ENCODE data around the gene MRGPRX4.
A peak's percentile ranks its signal among the peaks of the same experiment; 100 is the strongest.
"Not testable (repeated sequence)": the region's sequence is repeated elsewhere in the genome, so short reads cannot be mapped to it uniquely, and the experiment has no call there.

Gene MRGPRX4

GRCh38 chr11:18191376-18191775 is 18.7 kb downstream of the MRGPRX4 start:
- TF ChIP-seq, protein P1, sequence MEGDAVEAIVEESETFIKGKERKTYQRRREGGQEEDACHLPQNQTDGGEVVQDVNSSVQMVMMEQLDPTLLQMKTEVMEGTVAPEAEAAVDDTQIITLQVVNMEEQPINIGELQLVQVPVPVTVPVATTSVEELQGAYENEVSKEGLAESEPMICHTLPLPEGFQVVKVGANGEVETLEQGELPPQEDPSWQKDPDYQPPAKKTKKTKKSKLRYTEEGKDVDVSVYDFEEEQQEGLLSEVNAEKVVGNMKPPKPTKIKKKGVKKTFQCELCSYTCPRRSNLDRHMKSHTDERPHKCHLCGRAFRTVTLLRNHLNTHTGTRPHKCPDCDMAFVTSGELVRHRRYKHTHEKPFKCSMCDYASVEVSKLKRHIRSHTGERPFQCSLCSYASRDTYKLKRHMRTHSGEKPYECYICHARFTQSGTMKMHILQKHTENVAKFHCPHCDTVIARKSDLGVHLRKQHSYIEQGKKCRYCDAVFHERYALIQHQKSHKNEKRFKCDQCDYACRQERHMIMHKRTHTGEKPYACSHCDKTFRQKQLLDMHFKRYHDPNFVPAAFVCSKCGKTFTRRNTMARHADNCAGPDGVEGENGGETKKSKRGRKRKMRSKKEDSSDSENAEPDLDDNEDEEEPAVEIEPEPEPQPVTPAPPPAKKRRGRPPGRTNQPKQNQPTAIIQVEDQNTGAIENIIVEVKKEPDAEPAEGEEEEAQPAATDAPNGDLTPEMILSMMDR (IDR thresholded peaks at IDR 0.05; ENCODE audit: extremely low read depth, missing control alignments), result no peak

GRCh38 chr11:18193010-18193409 is 20.4 kb downstream of the MRGPRX4 start:
- peak; percentile 42 for DNase-seq (ENCODE audit: low spot score)
- TF ChIP-seq, protein P1 (IDR thresholded peaks at IDR 0.05; ENCODE audit: extremely low read depth, missing control alignments), result no peak

More at GRCh38 chr11:18191376-18191775, 18.7 kb downstream of the MRGPRX4 start:
- no peak for DNase-seq (ENCODE audit: low spot score)

DNA sequence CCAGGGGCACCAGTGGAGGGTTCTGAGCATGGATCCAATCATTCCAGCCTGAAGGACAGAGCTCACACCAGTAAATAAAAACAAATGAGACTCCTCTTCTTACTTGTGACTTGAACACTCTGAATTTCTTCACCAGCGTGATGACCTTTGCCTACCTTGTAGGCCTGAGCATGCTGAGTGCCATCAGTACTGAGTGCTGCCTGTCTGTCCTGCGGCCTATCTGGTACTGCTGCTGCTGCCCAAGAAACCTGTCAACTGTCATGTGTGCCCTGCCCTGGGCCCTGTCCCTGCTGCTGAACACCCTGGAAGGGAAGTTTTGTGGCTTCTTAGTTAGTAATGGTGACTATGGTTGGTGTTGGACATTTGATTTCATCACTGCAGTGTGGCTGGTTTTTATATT is 23.9 kb downstream of the MRGPRX4 start:
- TF ChIP-seq, protein P1 (IDR thresholded peaks at IDR 0.05; ENCODE audit: extremely low read depth, missing control alignments), result no peak
- DNase-seq (ENCODE audit: low spot score), result no peak

- DNase-seq (ENCODE audit: low spot score), result not testable (repeated sequence)
Observed at GRCh38 chr11:18197738-18198137, 25.1 kb downstream of the MRGPRX4 start.

- TF ChIP-seq, protein P1 (IDR thresholded peaks at IDR 0.05; ENCODE audit: extremely low read depth, missing control alignments), result peak; percentile 17
- DNase-seq (ENCODE audit: low spot score), result peak; percentile 71
Observed at GRCh38 chr11:18203723-18204122, 31.1 kb downstream of the MRGPRX4 start.

- TF ChIP-seq, protein P1 (IDR thresholded peaks at IDR 0.05; ENCODE audit: extremely low read depth, missing control alignments), result no peak
- no peak for DNase-seq (ENCODE audit: low spot score)
Observed at GRCh38 chr11:18204220-18204619, 31.6 kb downstream of the MRGPRX4 start.

DNA sequence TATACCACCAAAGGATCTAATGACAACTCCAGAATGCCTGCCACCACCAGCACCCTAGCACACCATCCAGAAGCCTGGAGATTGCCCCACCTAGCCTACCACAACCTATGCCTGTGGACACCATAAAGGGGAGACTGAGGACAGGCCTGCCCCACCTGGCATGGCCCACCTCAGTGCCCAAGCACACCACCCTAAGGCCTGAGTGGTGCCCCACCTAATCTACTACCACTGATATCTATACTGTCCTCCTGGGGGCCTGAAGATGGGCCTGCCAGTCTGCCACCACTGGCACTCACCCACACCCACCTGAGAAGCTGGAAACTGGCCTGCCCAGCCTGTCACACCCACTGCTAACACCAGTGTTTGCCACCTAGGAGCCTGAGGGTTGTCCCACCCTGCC is 32.1 kb downstream of the MRGPRX4 start:
- TF ChIP-seq, protein P1 (IDR thresholded peaks at IDR 0.05; ENCODE audit: extremely low read depth, missing control alignments), result no peak
- no peak for DNase-seq (ENCODE audit: low spot score)

DNA sequence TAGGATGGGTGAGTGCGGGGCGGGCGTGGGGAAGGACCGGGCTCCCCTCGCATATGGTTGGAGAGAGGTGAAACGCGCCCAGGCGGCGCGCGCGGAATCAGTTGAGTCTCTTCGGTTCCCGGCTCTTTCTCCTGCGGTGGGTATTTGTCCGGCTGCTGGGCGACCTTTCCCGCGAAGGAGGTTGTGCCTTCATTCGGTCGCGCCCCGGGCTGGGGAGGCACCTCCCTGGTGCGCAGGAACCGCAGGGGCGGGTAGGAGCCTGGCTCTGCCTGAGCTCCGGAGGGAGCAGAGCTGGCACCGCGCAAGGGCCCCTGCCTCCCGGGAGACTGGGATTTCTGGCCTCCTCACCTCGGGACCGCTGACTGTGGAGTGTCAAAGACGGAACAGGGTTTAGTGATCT is 36.4 kb downstream of the MRGPRX4 start:
- TF ChIP-seq, protein P1 (IDR thresholded peaks at IDR 0.05; ENCODE audit: extremely low read depth, missing control alignments), result no peak

More for the DNA sequence above, 36.4 kb downstream of the MRGPRX4 start:
- no peak for DNase-seq (ENCODE audit: low spot score)
